ENCODE measurements around the gene HAUS7.

Gene HAUS7

DNA sequence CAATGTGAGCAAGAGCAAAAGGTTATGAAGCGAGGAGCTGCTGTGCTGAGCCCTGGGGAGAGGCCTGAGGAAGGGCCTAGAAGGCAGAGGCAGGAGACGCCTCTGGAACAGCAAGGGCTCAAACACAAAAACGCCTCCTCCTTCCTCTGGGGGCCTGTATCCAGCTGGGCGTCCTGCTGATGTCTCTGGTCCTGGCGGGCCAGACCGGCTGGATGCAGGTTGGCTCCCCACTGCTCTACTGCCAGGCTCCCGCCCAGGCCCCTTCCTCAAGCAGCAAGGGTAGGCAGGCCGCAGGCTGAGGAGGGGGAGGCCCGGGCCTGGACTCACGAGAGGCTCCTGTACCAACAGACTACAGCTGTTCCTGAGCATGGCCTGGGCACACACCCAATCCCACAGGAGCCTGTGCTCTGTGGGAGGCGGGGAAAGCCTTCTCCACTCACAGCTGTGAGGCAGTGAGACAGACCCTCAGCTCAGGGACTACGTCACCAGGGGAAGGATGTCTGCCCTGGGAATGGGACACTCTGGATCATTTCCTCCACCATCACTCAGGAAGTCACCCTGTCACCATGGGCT lies 2.3 kb downstream of the HAUS7 start:
- no peak for DNase-seq (ENCODE audit: low read depth, low spot score)
- no peak overlapping the region for H3K27ac ChIP-seq (ENCODE audit: low read length)
- no peak overlapping the region for H3K4me3 ChIP-seq (ENCODE audit: low read length)
- no peaks in the 10 kb centered on the region for H3K9me3 ChIP-seq (ENCODE audit: control insufficient read depth, insufficient read depth, low read length)
- WGBS (ENCODE audit: insufficient coverage, insufficient read length) = no CpG with 5 or more reads among the region's 12 CpGs
- H3K27me3 ChIP-seq (ENCODE audit: control insufficient read depth, insufficient read depth, low read length) = no peaks in the 10 kb centered on the region
- H3K4me1 ChIP-seq (ENCODE audit: control insufficient read depth, insufficient read depth, low read length) = no peaks in the 10 kb centered on the region
- H3K36me3 ChIP-seq (ENCODE audit: control insufficient read depth, insufficient read depth, low read length) = peaks cover 6% of the 10 kb centered on the region

DNA sequence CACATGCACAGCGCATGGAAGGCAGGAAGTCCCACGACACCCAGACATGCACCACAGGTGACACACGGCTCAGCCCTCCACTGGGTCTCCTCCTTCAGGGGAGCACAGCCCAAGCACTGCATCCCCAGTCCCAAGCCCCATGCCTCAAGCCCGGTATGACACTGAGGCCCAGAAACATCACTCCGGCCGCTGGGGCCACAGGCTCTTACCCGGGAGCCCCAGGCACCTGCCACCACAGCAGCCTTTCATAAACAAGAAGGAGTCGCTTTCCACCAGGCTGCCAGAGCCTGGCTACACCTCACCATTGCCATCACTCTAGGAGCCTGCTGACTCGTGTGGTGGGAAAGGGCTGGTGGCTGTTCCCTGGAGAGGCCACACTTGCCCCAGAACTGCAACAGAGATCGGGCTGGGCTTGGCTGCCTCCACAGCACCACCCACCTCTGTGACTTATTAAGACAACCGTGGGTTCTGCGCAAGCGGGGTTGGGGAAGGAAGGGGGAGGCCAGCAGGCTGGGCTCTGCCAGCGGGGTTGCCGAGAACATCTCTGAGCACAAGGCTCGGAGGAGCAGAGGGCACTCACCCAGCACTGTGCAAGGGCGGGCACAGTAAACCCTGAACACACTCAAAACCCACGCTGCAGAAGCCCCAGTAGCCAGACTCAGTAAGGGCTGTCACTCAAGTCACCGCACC lies 4.5 kb downstream of the HAUS7 start:
- H3K27me3 ChIP-seq (ENCODE audit: control insufficient read depth, insufficient read depth, low read length) = no peaks in the 10 kb centered on the region
- peaks cover 6% of the 10 kb centered on the region for H3K36me3 ChIP-seq (ENCODE audit: control insufficient read depth, insufficient read depth, low read length)
- H3K4me3 ChIP-seq (ENCODE audit: low read length) = no peak overlapping the region
- H3K4me1 ChIP-seq (ENCODE audit: control insufficient read depth, insufficient read depth, low read length) = no peaks in the 10 kb centered on the region
- no CpG with 5 or more reads among the region's 19 CpGs for WGBS (ENCODE audit: insufficient coverage, insufficient read length)
- H3K9me3 ChIP-seq (ENCODE audit: control insufficient read depth, insufficient read depth, low read length) = no peaks in the 10 kb centered on the region
- no peak overlapping the region for H3K27ac ChIP-seq (ENCODE audit: low read length)
- no peak for DNase-seq (ENCODE audit: low read depth, low spot score)

DNA sequence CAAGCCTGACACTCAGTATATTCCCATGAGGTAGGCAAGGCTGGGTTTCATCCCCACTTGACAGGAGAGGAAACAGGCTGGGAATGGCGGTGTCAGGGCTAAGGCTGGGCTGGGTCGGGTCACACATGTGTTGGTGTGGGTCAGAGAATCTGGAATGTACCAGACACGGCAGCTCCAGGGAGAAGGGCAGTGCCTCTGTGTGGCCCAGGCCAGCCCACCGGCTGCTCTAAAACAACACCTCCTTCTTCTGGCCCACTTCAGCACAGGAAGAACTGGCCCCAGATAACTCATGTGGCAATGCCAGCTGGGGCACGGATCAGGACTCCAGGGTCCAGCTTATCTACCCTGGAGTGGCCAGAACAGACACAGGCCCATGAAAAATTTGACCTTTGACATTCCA lies 6.3 kb downstream of the HAUS7 start:
- no peak for DNase-seq (ENCODE audit: low read depth, low spot score)
- Histone ChIP-seq H3K36me3 (ENCODE audit: control insufficient read depth, insufficient read depth, low read length) (peaks cover 6% of the 10 kb centered on the region), H3K4me1 (ENCODE audit: control insufficient read depth, insufficient read depth, low read length) (no peaks in the 10 kb centered on the region), H3K27me3 (ENCODE audit: control insufficient read depth, insufficient read depth, low read length) (no peaks in the 10 kb centered on the region), H3K9me3 (ENCODE audit: control insufficient read depth, insufficient read depth, low read length) (no peaks in the 10 kb centered on the region), H3K4me3 (ENCODE audit: low read length) (no peak overlapping the region), H3K27ac (ENCODE audit: low read length) (no peak overlapping the region)
- WGBS (ENCODE audit: insufficient coverage, insufficient read length) = no CpG with 5 or more reads among the region's 5 CpGs

DNA sequence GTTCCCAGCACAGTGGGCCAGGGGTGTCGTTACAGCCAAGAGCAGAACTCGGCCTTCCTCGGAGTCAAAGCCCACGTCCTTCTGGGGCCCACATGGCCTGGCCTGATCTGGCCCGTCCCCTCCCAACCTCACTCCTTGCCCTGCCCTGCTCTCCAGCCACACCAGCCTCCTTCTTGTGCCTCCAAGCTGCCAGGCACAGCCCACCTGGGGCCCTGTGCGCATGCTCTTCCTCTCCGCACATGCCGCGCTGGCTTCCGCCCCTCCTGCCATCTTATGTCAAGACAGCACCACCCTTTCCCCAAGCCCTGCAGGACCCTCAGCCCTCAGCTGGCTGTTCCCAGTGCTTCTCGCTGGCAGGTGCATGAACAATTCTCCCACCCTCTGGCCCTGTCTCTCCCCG lies 6.8 kb downstream of the HAUS7 start:
- no CpG with 5 or more reads among the region's 12 CpGs for WGBS (ENCODE audit: insufficient coverage, insufficient read length)
- H3K27ac ChIP-seq (ENCODE audit: low read length) = no peak overlapping the region

DNA sequence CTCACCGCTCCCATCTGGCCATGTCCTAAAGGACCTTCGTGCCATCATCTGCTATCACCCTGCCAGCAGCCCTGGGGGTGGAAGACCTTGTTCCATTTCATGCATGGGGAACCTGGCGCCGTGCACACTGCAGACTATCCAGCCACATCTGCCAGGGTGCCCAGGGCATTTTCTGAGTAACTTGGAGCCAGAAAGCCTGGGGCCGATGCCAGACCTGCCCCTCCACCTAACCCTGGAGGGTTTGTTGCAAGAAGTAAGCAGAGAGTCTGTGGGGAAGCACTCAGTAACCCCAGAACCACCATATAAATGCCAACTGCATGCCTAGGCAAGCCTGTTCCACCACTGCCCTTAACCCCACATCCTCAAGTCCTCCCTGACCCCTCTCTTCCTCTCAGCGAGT lies 7.3 kb downstream of the HAUS7 start:
- no peak overlapping the region for H3K27ac ChIP-seq (ENCODE audit: low read length)
- H3K4me1 ChIP-seq (ENCODE audit: control insufficient read depth, insufficient read depth, low read length) = no peaks in the 10 kb centered on the region
- no peaks in the 10 kb centered on the region for H3K27me3 ChIP-seq (ENCODE audit: control insufficient read depth, insufficient read depth, low read length)
- peaks cover 3% of the 10 kb centered on the region; the same call in 1 of the 2 replicates for H3K36me3 ChIP-seq (ENCODE audit: control insufficient read depth, insufficient read depth, low read length)
- H3K4me3 ChIP-seq (ENCODE audit: low read length) = no peak overlapping the region
- no CpG with 5 or more reads among the region's 6 CpGs for WGBS (ENCODE audit: insufficient coverage, insufficient read length)
- no peaks in the 10 kb centered on the region for H3K9me3 ChIP-seq (ENCODE audit: control insufficient read depth, insufficient read depth, low read length)
- no peak for DNase-seq (ENCODE audit: low read depth, low spot score)

More for the DNA sequence above, 6.8 kb downstream of the HAUS7 start:
- no peaks in the 10 kb centered on the region for H3K9me3 ChIP-seq (ENCODE audit: control insufficient read depth, insufficient read depth, low read length)
- no peaks in the 10 kb centered on the region for H3K4me1 ChIP-seq (ENCODE audit: control insufficient read depth, insufficient read depth, low read length)
- H3K36me3 ChIP-seq (ENCODE audit: control insufficient read depth, insufficient read depth, low read length) = peaks cover 6% of the 10 kb centered on the region
- DNase-seq (ENCODE audit: low read depth, low spot score) = no peak
- no peak overlapping the region for H3K4me3 ChIP-seq (ENCODE audit: low read length)
- no peaks in the 10 kb centered on the region for H3K27me3 ChIP-seq (ENCODE audit: control insufficient read depth, insufficient read depth, low read length)

DNA sequence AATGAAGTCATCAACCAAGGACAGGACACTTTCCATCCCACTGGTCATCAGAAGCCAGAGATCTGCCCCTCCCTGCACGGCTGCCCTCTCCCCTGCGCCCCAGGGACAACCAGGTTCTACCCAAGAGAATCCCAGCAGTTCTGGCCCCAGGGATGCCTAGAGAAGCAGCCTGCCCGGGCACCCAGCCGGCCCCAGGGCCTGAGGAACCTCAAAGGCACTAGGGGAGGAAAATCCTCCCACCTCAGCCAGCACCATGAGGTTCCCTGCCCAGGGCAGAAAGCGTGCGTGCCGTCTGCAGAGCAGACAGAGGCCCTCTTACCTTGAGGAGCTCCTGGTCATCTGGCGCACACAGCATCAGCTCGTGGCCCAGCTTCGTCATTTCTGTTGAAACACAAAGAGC lies 8.1 kb downstream of the HAUS7 start:
- H3K27ac ChIP-seq (ENCODE audit: low read length) = no peak overlapping the region
- H3K9me3 ChIP-seq (ENCODE audit: control insufficient read depth, insufficient read depth, low read length) = no peaks in the 10 kb centered on the region
- H3K4me3 ChIP-seq (ENCODE audit: low read length) = no peak overlapping the region
- H3K4me1 ChIP-seq (ENCODE audit: control insufficient read depth, insufficient read depth, low read length) = no peaks in the 10 kb centered on the region
- no peaks in the 10 kb centered on the region; the same call in 1 of the 2 replicates for H3K36me3 ChIP-seq (ENCODE audit: control insufficient read depth, insufficient read depth, low read length)
- H3K27me3 ChIP-seq (ENCODE audit: control insufficient read depth, insufficient read depth, low read length) = no peaks in the 10 kb centered on the region
- no CpG with 5 or more reads among the region's 10 CpGs for WGBS (ENCODE audit: insufficient coverage, insufficient read length)
- DNase-seq (ENCODE audit: low read depth, low spot score) = no peak

DNA sequence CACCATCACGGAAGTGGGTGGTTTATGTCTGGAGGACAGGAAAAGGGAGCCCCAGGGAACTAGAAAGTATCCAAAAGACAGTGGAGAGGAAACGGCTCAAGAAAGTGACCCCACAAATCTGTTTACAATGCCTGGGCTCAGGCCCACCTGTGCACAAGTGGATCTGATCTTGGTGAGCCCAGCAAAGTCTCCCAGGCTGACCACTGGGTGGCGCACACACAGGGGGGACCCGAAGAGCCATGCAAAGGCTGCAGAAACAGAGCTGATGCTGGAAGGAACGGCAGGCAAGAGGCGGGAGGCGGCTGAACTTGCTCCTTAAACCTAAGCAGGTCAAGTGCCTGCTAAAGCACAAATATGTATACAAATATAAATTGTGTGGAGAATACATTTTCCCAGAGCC lies 9.6 kb downstream of the HAUS7 start:
- H3K27ac ChIP-seq (ENCODE audit: low read length) = no peak overlapping the region
- H3K4me3 ChIP-seq (ENCODE audit: low read length) = no peak overlapping the region
- no peaks in the 10 kb centered on the region for H3K27me3 ChIP-seq (ENCODE audit: control insufficient read depth, insufficient read depth, low read length)
- WGBS (ENCODE audit: insufficient coverage, insufficient read length) = no CpG with 5 or more reads among the region's 7 CpGs
- H3K9me3 ChIP-seq (ENCODE audit: control insufficient read depth, insufficient read depth, low read length) = no peaks in the 10 kb centered on the region
- no peaks in the 10 kb centered on the region for H3K4me1 ChIP-seq (ENCODE audit: control insufficient read depth, insufficient read depth, low read length)
- H3K36me3 ChIP-seq (ENCODE audit: control insufficient read depth, insufficient read depth, low read length) = peaks cover 4% of the 10 kb centered on the region; the same call in 1 of the 2 replicates
- DNase-seq (ENCODE audit: low read depth, low spot score) = no peak

DNA sequence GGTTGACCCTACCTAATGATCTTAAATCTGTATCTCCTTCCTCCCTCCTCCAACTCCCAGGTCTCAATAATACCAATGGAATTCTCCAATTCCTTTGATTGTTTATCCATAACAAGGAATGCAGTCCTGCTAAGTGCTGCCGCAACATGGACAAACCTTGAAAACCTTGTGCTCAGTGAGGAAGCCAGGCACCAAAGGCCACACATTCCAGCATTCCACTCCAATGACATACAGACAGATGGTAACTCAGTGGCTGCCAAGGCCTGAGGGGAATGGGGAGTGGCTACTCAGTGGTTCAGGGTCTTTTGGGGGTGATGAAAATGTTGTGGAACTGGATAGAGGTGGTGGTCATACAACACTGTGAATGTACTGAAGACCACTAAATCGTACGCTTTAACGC lies 10.4 kb downstream of the HAUS7 start:
- WGBS (ENCODE audit: insufficient coverage, insufficient read length) = no CpG with 5 or more reads among the region's 4 CpGs
- no peak overlapping the region for H3K4me3 ChIP-seq (ENCODE audit: low read length)
- peaks cover 9% of the 10 kb centered on the region for H3K36me3 ChIP-seq (ENCODE audit: control insufficient read depth, insufficient read depth, low read length)
- no peaks in the 10 kb centered on the region for H3K27me3 ChIP-seq (ENCODE audit: control insufficient read depth, insufficient read depth, low read length)
- no peak overlapping the region for H3K27ac ChIP-seq (ENCODE audit: low read length)
- no peaks in the 10 kb centered on the region for H3K4me1 ChIP-seq (ENCODE audit: control insufficient read depth, insufficient read depth, low read length)
- H3K9me3 ChIP-seq (ENCODE audit: control insufficient read depth, insufficient read depth, low read length) = no peaks in the 10 kb centered on the region
- DNase-seq (ENCODE audit: low read depth, low spot score) = no peak

DNA sequence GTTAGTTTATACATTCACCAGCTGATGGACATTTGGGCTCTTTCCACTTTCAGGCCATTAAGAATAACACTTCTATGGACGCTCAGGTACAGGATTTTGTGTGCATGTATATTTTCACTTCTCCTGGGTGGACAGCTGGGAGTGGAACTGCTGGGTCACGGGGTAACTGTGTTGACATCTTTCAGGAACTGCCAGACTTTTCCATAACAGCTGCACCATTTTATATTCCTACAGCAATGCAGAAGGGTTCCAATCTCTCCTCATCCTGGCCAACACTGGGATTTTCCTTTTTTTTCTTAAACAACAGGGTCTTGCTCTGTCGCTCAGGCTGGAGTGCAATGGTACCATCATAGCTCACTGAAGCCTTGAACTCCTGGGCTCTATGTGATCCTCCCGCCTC lies 11.9 kb downstream of the HAUS7 start:
- Histone ChIP-seq H3K4me3 (ENCODE audit: low read length) (no peak overlapping the region), H3K36me3 (ENCODE audit: control insufficient read depth, insufficient read depth, low read length) (peaks cover 13% of the 10 kb centered on the region), H3K4me1 (ENCODE audit: control insufficient read depth, insufficient read depth, low read length) (no peaks in the 10 kb centered on the region), H3K9me3 (ENCODE audit: control insufficient read depth, insufficient read depth, low read length) (no peaks in the 10 kb centered on the region), H3K27me3 (ENCODE audit: control insufficient read depth, insufficient read depth, low read length) (no peaks in the 10 kb centered on the region), H3K27ac (ENCODE audit: low read length) (no peak overlapping the region)
- no peak for DNase-seq (ENCODE audit: low read depth, low spot score)
- no CpG with 5 or more reads among the region's 4 CpGs for WGBS (ENCODE audit: insufficient coverage, insufficient read length)

DNA sequence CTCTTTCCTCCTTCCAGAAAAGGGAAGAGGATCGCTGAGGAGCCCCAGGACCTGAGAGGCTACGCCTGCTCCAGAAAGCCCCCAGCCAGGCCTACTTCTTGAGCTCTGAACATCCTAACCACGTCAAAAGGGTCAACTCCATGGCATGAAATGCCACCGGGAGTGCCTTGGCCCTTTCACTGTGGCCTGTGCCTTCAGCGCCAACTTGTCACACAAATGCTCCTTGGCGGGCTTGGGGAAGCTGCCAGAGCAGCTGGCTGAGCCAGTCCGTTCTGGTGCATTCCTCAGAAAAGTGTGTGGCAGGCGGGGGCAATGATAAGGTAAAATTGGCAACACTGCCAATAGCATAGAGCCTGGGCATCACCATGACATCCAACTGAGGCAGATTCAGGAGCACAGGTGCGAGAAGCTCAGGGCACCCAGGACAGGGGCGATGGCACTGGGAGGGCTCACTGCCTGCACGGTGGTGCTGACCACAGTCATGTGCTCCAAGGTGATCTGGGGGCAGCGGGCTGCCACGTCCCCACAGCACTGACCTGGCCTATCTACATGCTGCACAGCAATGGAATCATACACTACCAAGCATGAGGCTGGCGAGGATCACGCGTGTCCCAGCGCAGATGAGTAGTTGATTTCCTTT lies 12.4 kb downstream of the HAUS7 start:
- no CpG with 5 or more reads among the region's 17 CpGs for WGBS (ENCODE audit: insufficient coverage, insufficient read length)
- no peaks in the 10 kb centered on the region for H3K4me1 ChIP-seq (ENCODE audit: control insufficient read depth, insufficient read depth, low read length)
- H3K36me3 ChIP-seq (ENCODE audit: control insufficient read depth, insufficient read depth, low read length) = peaks cover 13% of the 10 kb centered on the region
- H3K9me3 ChIP-seq (ENCODE audit: control insufficient read depth, insufficient read depth, low read length) = no peaks in the 10 kb centered on the region
- no peak overlapping the region for H3K27ac ChIP-seq (ENCODE audit: low read length)
- no peak for DNase-seq (ENCODE audit: low read depth, low spot score)
- H3K27me3 ChIP-seq (ENCODE audit: control insufficient read depth, insufficient read depth, low read length) = no peaks in the 10 kb centered on the region
- H3K4me3 ChIP-seq (ENCODE audit: low read length) = no peak overlapping the region
